Measurements from ENCODE around the gene SSBP3.

DNA sequence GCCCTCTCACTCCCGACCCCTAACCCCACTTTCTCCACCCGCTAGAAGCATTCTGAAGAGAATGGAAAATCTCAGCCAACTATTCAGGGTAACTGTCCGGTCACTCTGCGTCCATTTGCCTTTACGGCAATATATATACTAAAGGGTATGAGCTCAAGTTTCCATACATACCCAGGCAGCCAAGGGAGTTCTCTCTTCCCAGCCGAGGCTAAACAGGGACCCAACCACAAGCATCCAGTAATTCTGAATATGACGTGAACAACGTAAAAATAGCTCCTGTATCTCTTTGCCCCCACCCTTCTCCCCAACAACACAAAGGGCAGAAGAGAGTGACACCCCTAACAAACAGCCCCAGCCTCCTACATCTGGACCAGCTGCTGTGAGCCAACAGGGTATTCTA, 67.7 kb downstream of the SSBP3 start:
- TF ChIP-seq, protein P1, sequence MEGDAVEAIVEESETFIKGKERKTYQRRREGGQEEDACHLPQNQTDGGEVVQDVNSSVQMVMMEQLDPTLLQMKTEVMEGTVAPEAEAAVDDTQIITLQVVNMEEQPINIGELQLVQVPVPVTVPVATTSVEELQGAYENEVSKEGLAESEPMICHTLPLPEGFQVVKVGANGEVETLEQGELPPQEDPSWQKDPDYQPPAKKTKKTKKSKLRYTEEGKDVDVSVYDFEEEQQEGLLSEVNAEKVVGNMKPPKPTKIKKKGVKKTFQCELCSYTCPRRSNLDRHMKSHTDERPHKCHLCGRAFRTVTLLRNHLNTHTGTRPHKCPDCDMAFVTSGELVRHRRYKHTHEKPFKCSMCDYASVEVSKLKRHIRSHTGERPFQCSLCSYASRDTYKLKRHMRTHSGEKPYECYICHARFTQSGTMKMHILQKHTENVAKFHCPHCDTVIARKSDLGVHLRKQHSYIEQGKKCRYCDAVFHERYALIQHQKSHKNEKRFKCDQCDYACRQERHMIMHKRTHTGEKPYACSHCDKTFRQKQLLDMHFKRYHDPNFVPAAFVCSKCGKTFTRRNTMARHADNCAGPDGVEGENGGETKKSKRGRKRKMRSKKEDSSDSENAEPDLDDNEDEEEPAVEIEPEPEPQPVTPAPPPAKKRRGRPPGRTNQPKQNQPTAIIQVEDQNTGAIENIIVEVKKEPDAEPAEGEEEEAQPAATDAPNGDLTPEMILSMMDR (conservative IDR thresholded peaks at IDR 0.05; ENCODE audit: low read length) = no peak
- TF ChIP-seq EZH2phosphoT487 (IDR thresholded peaks at IDR 0.05; ENCODE audit: borderline replicate concordance, low read depth, low read length) = no peak
